ENCODE data around the gene GEMIN4. TPM values are rescaled to one million over a fixed set of nuclear protein-coding genes. Genes with fewer than 3 reads are reported as not detected.
"Not testable (repeated sequence)": the region's sequence is repeated elsewhere in the genome, so short reads cannot be mapped to it uniquely, and the experiment has no call there.

The GEMIN4 gene
- 23.2 TPM for total RNA-seq

GRCh38 chr17:752002-752619 lies at the start of gene GEMIN4:
Gene GEMIN4, minus strand, starts transcription at chr17:752264. Its CDS starts 122 bp downstream, at chr17:752142.
- DNase-seq (ENCODE audit: low read depth in 2 of 3, low spot score in 2 of 3): peak; percentile 90 to 99 (median 93)

- no peak for DNase-seq (ENCODE audit: low read depth in 2 of 3, low spot score in 2 of 3)
Observed at GRCh38 chr17:801660-802059, 49.6 kb upstream of the GEMIN4 start.

DNA sequence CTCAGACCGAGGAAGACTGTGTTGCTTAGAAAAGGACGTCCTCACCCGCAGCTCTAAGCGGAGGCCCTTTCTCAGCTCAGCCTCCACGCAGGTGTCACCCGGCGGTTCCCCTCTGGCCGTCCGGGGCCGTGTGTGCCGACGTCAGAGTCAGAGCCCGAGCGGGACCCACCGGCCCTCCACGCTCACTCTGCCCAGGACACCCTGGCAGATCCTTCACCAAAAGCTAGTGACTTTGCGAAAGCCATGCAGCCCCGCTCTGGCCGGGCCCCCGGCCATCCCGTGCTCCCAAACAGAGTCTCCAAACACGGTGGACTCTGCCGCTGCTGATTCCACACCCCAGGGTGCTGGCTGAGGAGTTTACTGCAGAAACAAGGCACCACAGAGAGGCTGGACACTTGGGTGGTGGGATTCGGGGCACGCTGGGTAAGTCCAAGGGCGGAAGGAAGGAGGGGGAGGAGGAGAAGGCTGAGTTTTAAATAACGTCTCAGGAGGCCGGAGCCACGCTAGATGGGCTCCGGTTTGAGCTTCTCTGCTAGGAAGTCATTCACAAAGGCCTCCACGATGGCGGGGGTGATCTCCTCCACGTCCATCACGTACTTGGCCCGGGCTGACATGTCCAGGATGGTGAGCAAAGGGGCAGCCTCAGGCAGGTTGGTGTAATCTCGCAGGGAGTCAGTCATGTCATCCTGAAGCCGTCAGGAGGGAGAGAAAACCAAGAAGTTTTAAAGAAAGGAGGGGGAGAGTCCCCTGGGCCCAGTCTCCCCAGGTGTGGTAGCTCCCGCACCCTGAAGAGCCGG lies 48.6 kb upstream of the GEMIN4 start:
- DNase-seq (ENCODE audit: low read depth in 2 of 3, low spot score in 2 of 3): no peak

GRCh38 chr17:799261-799660 lies 47.2 kb upstream of the GEMIN4 start:
- DNase-seq (ENCODE audit: low read depth in 2 of 3, low spot score in 2 of 3): no peak

GRCh38 chr17:798246-798645 lies 46.2 kb upstream of the GEMIN4 start:
- no peak for DNase-seq (ENCODE audit: low read depth in 2 of 3, low spot score in 2 of 3)

DNA sequence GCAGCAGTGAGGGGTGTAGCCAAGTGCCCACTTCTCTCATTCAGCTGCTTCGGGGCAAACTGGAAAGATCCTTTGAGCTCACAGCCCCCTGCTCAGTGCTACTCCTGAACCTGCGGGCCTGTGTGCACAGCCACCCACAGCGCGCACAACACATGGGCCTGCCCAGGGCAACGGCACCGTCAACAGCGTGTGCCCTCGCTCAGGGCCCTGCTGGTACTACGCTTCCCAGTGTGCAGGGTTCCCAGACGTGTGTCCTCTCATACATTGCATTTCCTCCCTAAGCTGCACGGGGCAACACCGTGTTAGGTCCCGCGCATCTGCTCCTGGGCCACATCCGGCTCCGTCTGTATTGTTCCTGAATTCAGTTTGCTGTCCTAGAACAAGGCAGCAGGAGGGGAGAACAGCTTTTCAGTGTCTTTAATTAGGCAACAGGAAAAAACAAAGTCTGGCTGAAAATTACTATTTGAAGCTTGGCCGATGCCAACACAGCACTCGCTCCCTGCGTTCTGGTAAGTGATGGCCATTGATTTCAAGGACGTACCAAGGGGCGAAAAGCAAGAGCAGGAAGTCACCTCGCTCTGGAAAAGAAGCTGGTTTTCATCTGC lies 45.3 kb upstream of the GEMIN4 start:
- no peak for DNase-seq (ENCODE audit: low read depth in 2 of 3, low spot score in 2 of 3)

GRCh38 chr17:796609-797008 lies 44.5 kb upstream of the GEMIN4 start:
- DNase-seq (ENCODE audit: low read depth in 2 of 3, low spot score in 2 of 3): no peak

- no peak for DNase-seq (ENCODE audit: low read depth in 2 of 3, low spot score in 2 of 3)
Observed at GRCh38 chr17:795721-796120, 43.7 kb upstream of the GEMIN4 start.

- DNase-seq (ENCODE audit: low read depth in 2 of 3, low spot score in 2 of 3): no peak
Observed at GRCh38 chr17:795276-795675, 43.2 kb upstream of the GEMIN4 start.

DNA sequence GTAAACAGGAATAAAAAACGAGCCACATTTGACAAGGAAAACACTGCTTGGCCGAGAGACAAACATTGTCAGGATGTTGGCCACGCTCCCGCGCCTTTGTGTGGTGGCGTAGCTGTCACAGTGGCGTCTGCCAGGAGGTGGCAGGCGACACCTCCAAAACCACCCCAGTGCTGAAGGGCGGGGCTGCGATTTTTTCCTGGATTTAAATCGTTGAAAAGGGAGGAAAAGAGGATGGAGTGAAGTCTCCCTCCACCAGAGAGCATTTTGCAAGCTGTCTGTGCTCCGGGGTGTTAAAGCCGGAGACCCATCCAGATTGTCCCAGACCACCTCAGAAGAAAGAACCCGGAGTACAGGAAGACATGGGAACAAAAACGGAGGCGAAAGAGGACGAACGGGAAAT lies 42.8 kb upstream of the GEMIN4 start:
- DNase-seq (ENCODE audit: low read depth in 2 of 3, low spot score in 2 of 3): peak; percentile 6 to 58 (median 48)

DNA sequence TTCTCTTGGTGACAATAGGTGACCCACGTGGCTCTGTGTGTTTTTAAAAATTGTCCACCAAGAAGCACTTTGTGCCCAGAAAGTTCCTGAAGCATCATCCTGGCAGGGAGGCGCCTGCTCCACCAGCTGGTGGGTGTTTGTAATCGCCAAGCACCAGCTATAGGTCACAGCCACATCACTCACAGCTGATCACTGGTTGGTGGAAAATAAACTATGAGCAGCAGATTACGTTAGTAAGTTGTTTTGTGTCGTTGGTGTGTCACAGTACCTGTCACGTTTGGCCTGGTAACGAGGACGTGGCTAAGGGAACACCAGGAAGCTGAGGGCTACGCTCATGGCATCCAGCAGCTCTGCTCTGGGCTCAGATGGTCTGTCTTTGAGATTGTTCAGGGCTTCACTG lies 40.2 kb upstream of the GEMIN4 start:
- no peak for DNase-seq (ENCODE audit: low read depth in 2 of 3, low spot score in 2 of 3)

DNA sequence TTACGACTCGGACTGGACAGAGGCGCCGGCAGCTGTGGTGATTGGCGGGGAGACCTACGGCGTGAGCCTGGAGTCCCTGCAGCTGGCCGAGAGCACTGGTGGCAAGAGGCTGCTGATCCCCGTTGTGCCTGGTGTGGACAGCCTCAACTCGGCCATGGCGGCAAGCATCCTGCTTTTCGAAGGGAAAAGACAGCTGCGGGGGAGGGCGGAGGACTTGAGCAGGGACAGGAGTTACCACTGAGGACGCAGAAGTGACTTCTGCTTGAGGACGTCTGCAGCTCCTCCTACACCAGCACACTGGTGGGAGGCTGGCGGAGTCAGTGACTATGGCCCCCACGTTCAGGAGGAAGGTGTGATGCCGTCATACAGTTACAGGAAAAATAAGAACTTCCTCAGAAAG lies 39.8 kb upstream of the GEMIN4 start:
- DNase-seq (ENCODE audit: low read depth in 2 of 3, low spot score in 2 of 3): no peak

DNA sequence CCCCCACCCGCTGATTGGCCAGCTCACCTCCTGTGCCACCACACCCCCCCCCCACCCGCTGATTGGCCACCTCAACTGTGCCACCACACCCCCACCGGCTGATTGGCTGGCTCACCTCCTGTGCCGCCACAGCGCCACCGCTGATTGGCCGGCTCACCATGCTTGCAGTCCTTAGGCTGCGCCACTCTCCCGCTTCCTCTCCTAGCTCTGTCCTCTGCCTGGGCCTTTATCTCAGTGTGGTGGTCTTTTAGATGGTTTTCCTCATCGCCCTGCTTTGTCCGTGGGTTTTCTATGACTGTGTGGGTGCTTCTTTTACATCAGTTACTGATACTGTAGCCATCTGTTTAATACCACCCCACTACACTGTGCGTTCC lies 38.8 kb upstream of the GEMIN4 start:
- not testable (repeated sequence) for DNase-seq (ENCODE audit: low read depth in 2 of 3, low spot score in 2 of 3)

DNA sequence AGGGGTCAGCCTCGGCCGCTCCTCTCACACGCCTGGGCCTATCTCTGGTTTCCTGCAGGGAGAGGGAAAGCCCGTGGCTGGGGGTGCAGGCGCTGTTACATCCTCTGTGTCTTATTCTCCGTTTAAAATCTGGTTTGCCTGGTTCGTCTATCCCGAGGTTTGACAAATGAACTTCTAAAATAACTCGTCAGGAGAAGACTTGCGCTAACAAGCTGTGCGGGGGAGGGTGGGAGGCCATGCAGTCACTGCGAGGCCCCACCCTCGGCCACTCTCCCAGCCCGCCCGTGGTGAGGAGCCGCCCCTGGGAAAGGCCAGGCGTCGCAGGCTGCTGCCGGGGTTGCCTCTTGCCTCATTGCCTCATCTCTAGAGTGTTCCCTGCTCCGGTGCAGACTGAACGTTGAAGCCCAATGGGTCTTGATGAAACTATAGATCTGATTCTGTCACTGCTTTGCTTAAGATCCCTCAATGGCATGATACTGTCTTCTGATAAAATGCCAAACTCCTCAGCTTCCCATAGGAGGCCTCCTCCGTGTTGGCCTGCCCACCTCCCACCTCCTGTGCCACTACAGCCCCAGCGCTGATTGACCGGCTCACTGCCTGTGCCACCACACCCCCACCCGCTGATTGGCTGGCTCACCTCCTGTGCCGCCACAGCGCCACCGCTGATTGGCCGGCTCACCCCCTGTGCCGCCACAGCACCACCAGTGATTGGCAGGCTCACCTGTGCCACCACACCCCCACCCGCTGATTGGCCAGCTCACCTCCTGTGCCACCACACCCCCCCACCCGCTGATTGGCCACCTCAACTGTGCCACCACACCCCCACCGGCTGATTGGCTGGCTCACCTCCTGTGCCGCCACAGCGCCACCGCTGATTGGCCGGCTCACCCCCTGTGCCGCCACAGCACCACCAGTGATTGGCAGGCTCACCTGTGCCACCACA lies 38.1 kb upstream of the GEMIN4 start:
- not testable (repeated sequence) for DNase-seq (ENCODE audit: low read depth in 2 of 3, low spot score in 2 of 3)

DNA sequence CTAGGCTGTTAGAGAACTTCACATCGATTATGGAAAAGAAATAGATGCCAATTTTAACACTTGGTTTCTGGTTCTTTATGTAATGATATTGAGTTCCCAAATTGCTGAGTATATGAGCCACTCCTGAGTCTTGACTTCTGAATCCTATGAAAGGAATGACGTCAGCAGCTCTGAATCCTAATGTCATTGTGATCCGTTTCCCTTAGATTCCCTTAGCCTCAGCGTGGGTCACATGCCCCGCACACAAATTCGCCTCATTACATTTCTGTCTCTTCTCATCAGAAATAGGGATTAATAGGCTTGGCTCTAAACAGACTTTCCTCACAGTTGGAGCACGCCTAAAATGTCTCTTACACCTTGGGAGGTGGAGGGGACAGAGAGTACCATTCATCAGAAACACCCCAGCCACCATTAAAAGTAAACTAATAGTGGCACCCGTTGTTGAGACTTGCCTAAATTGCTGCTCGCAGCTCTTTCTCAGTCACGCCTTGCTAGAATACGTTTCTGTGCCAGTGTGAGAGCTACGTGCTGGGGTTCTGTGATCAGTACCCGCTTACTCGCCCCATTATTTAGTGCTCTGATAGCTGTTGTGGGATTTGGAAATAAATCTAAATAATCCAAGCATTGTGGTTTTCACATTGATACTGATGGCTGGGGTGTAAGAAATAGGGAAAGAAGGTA lies 37.2 kb upstream of the GEMIN4 start:
- no peak for DNase-seq (ENCODE audit: low read depth in 2 of 3, low spot score in 2 of 3)

DNA sequence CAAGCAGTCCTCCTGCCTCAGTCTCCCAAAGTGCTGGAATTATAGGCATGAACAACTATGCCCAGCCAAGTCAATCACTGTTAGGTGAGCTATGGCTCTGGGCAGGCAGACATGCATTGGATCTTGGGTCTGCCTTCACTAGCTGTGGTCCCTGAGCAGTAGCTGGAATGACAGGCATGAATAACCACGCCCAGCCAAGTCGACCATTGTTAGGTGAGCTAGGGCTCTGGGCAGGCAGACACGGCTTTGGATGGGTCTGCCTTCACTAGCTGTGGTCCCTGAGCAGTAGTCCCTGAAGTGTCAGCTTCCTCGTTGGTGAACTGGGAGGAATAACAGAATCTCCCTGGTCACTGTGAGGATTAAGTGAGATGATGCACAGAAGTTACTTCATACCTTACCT lies 36.5 kb upstream of the GEMIN4 start:
- DNase-seq (ENCODE audit: low read depth in 2 of 3, low spot score in 2 of 3): no peak

- DNase-seq (ENCODE audit: low read depth in 2 of 3, low spot score in 2 of 3): no peak
Observed at GRCh38 chr17:787641-788221, 35.7 kb upstream of the GEMIN4 start.

- not testable (repeated sequence) for DNase-seq (ENCODE audit: low read depth in 2 of 3, low spot score in 2 of 3)
Observed at GRCh38 chr17:785901-786300, 33.8 kb upstream of the GEMIN4 start.

DNA sequence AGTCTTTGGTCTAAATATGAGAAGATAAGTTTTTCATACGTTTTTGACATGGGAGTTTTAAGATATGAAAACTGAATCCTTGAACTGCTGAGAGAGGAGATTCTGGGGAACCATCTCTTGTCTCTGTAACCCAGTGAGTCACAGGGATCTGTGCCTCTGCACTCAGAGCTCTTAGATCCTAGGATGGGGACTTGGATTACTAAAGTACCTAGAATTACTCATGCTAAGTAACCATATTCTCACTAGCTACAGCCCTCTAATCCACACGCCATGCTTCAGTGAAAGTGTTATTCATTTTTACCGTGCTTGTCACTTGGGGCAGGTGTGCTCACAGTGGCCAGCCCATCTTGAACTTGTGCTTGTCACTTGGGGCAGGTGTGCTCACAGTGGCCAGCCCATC lies 32.1 kb upstream of the GEMIN4 start:
- no peak for DNase-seq (ENCODE audit: low read depth in 2 of 3, low spot score in 2 of 3)
